ENCODE measurements around the gene SVOP. TPM values are rescaled to one million over a fixed set of nuclear protein-coding genes. Genes with fewer than 3 reads are reported as not detected.

Gene SVOP
- total RNA-seq, 1 donor from 2014 or later: 2.6 TPM

GRCh38 chr12:108985750-108986149 lies 35.1 kb downstream of the SVOP start:
- Histone ChIP-seq H3K27ac (replicated peaks) (no peak overlapping the region), H3K36me3 (no peaks in the 10 kb centered on the region), H3K9me3 (replicated peaks) (no peaks in the 10 kb centered on the region), H3K4me3 (no peak overlapping the region), H3K27me3 (ENCODE audit: low read depth) (no peaks in the 10 kb centered on the region), H3K4me1 (peaks cover 6% of the 10 kb centered on the region)
- intact Hi-C loops (cut with micrococcal nuclease): no loop called here
- TF ChIP-seq CTCF (IDR thresholded peaks at IDR 0.05; ENCODE audit: borderline replicate concordance): no peak
- no peak for DNase-seq

- H3K4me1 ChIP-seq: peaks cover 8% of the 10 kb centered on the region
- no peaks in the 10 kb centered on the region for H3K9me3 ChIP-seq (replicated peaks)
- intact Hi-C loops (cut with micrococcal nuclease): no loop called here
- TF ChIP-seq CTCF (IDR thresholded peaks at IDR 0.05; ENCODE audit: borderline replicate concordance): no peak
- no peaks in the 10 kb centered on the region for H3K36me3 ChIP-seq
- H3K27me3 ChIP-seq (ENCODE audit: low read depth): no peaks in the 10 kb centered on the region
- H3K4me3 ChIP-seq: no peak overlapping the region
- no peak for DNase-seq
- H3K27ac ChIP-seq (replicated peaks): no peak overlapping the region
Observed at GRCh38 chr12:108983227-108983626, 37.6 kb downstream of the SVOP start.

GRCh38 chr12:108982621-108983219 lies 38.1 kb downstream of the SVOP start:
- H3K27ac ChIP-seq (replicated peaks): no peak overlapping the region
- H3K4me3 ChIP-seq: no peak overlapping the region
- intact Hi-C loops (cut with micrococcal nuclease): no loop called here
- no peaks in the 10 kb centered on the region for H3K36me3 ChIP-seq
- no peaks in the 10 kb centered on the region for H3K9me3 ChIP-seq (replicated peaks)
- DNase-seq: no peak
- H3K4me1 ChIP-seq: peaks cover 8% of the 10 kb centered on the region
- no peaks in the 10 kb centered on the region for H3K27me3 ChIP-seq (ENCODE audit: low read depth)
- TF ChIP-seq CTCF (IDR thresholded peaks at IDR 0.05; ENCODE audit: borderline replicate concordance): no peak

GRCh38 chr12:108981835-108982234 lies 39.0 kb downstream of the SVOP start:
- no peak for DNase-seq
- intact Hi-C loops (cut with micrococcal nuclease): no loop called here

GRCh38 chr12:108980831-108981618 lies 39.8 kb downstream of the SVOP start:
- Histone ChIP-seq H3K27me3 (ENCODE audit: low read depth) (no peaks in the 10 kb centered on the region), H3K36me3 (no peaks in the 10 kb centered on the region), H3K27ac (replicated peaks) (peak overlapping the region; percentile 48), H3K9me3 (replicated peaks) (no peaks in the 10 kb centered on the region), H3K4me1 (peaks cover 8% of the 10 kb centered on the region), H3K4me3 (no peak overlapping the region)
- intact Hi-C loops (cut with micrococcal nuclease): no loop called here
- DNase-seq: peak; percentile 47
- TF ChIP-seq CTCF (IDR thresholded peaks at IDR 0.05; ENCODE audit: borderline replicate concordance): no peak

More at GRCh38 chr12:108981835-108982234, 39.0 kb downstream of the SVOP start:
- no peaks in the 10 kb centered on the region for H3K9me3 ChIP-seq (replicated peaks)
- no peaks in the 10 kb centered on the region for H3K27me3 ChIP-seq (ENCODE audit: low read depth)
- no peak overlapping the region for H3K27ac ChIP-seq (replicated peaks)
- no peak overlapping the region for H3K4me3 ChIP-seq
- TF ChIP-seq CTCF (IDR thresholded peaks at IDR 0.05; ENCODE audit: borderline replicate concordance): no peak
- H3K36me3 ChIP-seq: no peaks in the 10 kb centered on the region
- peaks cover 8% of the 10 kb centered on the region for H3K4me1 ChIP-seq
